ENCODE results near the gene PTBP3.
"Not testable (repeated sequence)": the region's sequence is repeated elsewhere in the genome, so short reads cannot be mapped to it uniquely, and the experiment has no call there.

PTBP3 gene

DNA sequence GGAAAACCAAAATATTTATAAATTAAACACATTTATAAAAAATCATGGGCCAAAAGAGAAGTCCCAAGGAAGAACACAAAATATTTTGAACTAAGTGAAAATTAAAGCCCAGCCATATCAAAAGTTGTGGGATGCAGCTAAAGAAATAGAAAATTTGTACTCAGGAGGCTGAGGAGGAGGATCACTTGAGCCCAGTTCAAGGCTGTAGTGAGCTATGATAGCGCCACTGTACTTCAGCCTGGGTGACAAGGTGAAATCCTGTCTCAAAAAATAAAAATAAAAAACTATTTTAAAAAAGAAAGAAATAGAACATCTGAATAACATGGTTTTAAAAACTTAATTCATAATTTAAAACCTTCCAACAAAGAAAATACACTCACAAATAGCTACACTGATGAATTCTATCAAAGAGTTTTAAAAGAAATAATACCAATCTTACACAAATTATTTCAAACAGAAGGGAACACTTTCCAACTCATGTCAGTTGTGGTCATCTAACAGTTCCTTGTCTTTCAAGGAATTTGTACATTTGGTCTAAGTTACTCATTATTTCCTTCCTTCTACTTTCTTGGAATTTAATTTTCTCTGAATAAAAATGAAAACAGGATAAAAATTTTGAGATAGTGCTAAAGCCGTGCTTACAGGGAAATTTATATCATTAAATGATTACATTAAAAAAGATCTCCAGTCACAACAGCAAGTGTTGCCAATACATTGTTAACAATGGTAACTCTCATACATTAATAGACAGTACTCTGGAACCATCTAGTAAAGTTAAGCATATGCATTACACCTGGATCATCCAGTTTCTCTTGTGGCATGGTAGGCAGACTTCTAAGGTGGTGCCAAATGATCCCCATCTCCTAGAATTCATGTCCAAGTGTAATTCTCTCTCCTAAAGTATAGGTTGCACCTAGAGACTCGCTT, 17.8 kb downstream of the PTBP3 start:
- DNase-seq: no peak

DNA sequence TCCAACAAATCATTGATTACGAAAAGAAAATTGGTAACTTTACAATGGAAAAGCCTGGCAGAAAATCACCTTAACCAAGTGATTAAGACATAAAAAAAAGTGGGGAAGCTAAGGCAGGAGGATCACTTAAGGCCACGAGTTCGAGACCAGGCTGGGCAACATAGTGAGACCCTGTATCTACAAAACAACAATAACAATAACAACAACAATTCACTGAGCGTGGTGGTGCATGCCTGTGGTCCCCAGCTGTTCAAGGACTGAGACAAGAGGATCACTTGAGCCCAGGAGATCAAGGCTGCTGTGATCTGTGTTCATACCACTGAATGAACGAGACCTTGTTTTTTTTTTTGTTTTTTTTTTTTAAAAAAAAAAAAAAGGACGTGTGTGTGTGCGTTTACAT, 21.3 kb downstream of the PTBP3 start:
- no peak for DNase-seq

DNA sequence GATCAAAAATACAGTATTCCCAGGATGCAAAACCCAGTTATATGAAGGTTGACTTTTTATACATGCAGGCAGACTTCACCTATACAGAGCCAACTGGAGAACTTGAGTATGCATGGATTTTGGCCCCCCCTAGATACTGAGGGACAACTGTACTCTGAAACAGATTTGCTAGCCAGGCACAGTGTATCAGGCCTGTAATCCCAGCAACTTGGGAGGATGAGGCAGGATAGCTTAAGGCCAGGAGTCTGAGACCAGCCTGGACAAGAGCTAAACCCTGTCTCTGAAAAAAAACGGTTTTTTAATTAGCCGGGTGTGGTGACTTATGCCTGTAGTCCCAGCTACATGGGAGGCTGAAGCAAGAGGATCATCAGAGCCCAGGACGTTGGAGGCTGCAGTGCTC, 21.9 kb downstream of the PTBP3 start:
- no peak for DNase-seq

DNA sequence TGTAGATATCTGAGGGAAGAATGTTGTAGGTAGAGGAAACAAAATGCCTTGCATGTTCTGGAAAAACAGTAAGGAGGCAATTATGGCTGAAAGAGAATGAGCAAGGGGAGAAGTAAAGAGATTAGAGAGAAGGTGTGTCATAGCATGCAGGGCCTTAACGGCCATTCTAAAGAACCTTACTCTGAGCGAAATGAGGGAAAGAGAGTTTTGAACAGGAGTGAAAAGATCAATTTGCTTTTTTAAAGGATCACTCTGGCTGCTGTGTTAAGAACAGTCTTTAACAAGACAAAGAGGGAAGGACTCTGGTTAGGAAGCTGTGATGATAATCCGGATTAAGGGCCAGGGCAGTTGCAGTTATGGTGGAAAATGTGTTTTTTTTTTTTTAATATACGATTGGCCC, 22.6 kb downstream of the PTBP3 start:
- DNase-seq: no peak

DNA sequence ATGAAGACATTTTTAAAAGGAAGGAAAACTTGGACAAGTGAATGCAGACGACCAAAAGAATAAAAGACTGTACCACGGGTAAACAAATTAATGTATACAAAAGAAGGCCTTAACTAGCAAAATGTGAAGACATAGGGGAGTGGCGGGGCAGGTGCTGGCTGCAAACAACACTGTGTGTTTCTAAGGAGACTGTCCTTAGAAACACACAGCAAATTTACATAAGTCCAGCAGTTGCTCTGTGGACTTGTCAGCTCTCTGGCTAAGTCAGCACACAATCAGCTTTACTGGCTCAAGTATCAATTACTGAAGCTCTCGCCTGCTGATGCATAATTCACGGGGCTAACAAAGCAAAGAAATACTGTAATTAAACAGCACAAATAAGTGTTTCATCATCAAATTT, 24.8 kb downstream of the PTBP3 start:
- DNase-seq: peak; percentile 83

DNA sequence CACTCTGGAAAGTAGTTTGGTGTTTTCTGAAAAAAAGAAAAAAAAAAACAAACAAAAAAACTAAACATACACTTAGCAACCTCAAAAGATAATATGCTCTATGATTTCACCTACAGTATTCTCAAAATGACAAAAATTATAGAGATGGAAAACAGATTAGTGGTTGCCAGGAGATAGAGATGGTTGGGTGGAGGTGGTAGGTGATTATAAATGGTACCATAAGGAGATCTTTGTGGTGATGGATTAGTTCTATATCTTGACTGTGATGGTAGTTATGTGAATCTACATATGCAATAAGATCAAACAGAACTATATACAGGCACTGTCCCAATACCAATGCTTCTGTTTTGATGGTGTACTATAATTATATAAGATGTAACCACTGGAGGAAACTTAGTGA, 32.0 kb downstream of the PTBP3 start:
- no peak for DNase-seq

DNA sequence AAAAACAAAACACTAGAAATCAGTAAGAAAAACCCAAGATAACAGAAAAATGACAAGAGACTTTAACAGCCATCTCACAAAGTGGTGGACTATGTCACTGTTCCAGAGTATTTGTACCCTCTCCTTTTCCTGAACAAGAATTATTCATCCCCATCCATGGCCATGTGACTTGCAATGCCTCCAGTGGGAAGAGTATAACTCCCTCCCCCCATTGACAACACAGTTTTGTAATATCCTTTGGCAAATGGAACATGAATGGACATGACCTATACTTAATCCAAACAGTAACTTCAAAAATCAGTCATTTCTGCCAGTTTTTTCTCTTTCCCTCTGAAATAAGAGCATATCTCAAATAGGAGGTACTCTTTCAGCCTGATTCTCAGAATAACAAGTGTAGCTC, 33.9 kb downstream of the PTBP3 start:
- no peak for DNase-seq

DNA sequence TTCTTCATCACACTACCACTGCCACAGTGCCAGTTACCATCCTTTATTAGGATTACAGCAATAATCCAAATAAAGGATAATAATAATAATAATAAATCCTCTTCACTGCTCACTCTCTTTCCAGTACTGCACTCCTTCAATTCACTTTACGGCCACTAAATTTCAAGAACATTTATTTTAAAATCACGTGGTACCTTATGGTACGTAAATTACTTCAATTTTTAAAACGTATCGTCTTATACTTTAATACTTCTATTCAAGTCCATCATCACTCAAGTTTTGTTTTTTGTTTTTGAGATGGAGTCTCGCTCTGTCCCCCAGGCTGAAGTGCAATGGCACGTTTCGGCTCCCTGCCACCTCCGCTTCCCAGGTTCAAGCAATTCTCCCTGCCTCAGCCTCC, 36.5 kb downstream of the PTBP3 start:
- no peak for DNase-seq

DNA sequence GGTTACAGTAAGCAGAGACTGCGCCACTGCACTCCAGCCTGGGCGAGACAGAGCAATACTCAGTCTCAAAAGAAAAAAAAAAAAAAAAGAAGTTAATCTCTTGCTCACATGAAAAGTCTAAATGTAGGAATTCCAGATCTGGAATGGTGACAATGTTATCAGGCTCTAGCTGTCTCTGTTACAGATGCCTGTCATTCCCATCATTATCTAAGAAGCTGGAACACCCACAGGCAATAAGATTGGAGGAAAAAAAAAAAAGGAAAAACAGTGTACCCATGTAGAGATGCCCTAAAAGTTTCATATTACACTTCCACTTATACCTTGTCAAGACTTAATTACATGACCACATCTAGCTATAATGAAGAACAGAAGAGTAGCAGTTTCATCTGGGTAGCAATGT, 38.2 kb downstream of the PTBP3 start:
- no peak for DNase-seq

DNA sequence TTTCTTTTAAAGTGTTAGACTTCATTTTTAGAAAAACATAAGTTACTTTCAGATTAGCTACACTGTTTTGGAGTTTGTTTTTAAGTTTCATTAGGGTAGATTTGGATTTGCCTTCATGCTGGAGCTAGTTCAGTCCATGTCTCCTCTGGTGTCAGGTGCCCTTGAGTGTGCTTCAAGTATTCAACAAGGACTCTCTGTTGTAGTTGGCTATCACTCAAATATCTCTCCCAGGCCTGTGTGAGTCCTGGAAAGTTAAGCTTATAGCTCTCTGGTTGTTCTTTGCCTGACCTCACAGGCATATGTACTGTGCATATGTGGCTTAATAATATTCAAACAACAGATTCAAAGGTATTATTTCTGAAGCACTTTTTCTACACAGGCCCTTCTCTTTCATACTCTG, 45.4 kb downstream of the PTBP3 start:
- DNase-seq: no peak

DNA sequence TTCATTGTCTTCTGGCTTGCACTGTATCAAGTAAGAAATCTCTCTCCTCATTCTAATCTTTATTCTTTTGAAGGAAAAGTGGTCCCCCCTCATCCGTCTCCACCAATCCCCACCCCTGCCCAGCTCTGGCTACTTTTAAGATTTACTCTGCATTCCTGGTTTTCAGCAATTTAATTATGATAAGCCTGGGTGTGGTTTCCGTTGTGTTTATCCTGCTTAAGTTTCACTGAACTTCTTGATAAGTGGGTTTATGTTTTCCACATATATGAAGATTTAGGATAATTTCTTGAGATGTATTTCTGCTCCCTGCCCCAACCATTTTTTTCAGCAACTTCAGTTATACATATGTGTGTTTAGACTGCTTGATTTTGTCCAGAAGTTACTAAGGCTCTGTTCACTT, 46.5 kb downstream of the PTBP3 start:
- DNase-seq: no peak

DNA sequence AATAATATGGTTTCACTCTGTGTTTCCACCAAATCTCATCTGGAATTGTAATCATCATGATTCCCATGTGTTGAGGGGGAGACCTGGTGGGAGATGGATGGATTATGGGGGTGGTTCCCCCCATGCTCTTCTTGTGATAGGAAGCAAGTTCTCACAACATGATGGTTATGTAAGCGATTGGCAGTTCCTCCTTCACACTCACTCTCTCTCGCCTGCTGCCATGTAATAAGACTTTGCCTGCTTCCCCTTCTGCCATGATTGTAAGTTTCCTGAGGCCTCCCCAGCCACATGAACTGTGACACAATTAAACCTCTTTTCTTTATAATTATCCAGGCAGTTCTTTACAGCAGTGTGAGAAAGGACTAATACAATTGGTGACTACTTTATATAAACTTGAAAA, 48.4 kb downstream of the PTBP3 start:
- DNase-seq: no peak

DNA sequence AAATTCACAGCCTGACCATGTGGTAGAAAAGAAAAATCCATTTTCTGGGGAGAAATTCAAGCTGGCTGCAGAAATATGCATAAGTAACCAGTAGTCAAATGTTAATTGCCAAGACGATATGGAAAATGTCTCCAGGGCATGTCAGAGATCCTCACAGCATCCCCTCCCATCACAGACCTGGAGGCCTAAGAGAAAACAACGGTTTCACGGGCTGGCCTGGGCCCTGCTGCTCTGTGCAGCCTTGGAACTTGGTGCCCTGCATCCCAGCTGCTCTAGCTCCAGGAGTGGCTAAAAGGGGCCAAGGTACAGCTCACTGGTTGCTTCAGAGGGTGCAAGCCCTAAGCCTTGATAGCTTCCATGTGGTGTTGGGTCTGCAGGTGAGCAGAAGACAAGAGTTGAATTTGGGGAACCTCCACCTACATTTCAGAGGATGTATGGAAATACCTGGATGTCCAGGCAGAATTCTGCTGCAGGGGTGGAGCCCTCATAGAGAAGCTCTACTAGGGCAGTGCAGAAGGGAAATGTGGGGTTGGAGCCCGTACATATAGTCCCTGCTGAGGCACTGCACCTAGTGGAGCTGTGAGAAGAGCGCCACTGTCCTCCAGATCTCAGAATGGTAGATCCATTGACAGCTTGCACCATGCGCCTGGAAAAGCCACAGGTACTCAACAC, 49.7 kb downstream of the PTBP3 start:
- no peak for DNase-seq

DNA sequence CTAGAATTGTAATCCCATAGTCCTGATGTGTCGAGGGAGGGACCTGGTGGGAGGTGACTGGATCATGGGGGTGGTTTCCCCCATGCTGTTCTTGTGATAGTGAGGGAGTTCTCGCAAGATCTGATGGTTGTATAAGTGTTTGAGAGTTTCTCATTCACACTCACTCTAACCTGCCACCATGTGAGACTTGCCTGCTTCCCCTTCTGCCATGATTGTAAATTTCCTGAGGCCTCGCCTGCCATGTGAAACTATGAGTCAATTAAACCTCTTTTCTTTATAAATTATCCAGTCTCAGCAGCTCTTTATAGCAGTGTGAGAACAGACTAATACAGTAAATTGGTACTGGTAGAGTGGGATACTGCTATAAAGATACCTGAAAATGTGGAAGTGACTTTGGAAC, 50.6 kb downstream of the PTBP3 start:
- not testable (repeated sequence) for DNase-seq

DNA sequence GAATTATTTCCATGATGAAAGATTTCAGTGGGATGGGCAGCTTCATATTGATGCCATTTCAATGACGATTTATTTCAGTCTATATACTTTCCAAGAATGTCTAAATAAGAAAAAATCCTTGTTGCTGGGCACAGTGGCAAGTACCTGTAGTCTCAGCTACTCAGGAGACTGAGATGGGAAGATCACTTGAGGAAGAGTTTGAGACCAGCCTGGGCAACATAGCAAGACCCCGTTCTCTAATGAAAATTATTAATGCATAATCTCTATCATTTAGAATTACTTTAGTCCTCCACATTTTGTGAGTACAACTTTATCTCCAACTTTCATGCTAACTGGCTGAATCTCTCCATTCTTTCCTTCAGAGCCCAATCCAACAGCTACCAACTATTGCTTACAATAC, 52.5 kb downstream of the PTBP3 start:
- no peak for DNase-seq

DNA sequence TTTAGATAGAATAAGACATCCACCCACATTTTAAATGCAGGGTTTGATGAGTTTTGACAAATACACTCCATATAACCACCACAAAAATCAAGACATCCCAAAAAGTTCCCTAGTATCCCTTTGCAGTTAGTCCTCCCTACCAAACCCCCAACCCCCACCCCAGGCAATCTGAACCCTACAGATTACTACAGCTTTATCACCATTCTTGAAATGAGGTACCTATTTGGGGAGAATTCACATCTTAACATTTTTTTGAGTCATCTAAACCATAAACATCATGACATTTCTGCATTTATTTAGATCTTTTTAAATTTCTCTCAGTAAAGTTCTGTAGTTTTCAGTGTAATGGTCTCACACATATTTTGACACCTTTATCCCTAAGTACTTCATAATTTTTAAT, 53.9 kb downstream of the PTBP3 start:
- DNase-seq: no peak

DNA sequence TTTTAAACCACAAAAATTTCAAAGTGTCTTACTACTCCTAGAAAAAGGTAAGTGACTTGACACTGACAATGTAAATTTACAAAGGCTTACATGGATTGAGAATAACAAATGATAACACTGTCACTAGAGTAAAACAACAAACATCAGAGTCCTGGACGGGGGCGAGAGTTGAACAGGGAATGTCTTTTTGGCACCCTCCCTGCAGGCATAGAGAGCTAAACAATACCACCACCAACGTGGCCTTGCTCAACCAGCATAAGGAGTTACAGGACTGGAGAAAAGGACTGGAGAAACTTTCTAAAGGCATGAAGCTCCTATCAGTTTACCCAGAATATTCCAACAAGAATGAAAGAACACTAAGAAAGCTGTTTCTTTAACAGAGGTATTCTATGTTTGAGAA, 55.3 kb downstream of the PTBP3 start:
- no peak for DNase-seq

DNA sequence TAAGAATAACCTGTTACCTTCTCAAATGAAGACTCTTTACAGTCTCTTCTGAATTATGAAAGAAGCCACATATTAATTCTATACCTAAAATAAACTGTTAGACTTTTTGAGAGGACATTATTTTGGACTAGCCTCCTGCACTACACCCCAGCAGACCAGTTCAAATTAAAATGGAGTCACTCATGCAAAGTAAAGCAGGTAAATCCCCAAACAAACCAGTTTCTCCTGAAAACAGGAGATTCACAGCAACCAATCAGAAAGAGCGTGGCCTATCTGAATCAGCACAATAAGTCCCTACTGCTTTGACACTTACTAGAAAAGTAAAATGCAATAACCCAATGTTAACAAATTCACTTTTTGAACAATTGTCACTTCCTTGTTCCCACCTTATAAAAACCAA, 58.8 kb downstream of the PTBP3 start:
- no peak for DNase-seq

DNA sequence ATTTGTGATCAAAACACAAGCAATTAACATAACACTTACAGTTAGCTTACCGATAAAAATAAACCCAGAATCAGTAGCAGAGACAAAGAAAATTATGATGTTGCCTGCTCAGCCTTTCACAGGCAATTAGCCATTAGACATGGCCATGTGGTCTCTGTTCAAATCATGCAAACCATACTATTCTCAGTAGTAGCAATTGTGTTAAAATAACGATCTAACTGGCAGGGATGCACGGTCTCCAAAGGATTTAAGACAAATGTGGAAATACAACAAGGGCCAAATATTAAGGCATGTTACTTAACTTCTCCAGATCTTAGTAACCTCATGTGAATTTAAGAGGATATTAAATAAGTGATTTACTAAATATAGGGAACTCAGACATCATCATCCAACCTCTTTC, 59.5 kb downstream of the PTBP3 start:
- DNase-seq: no peak

DNA sequence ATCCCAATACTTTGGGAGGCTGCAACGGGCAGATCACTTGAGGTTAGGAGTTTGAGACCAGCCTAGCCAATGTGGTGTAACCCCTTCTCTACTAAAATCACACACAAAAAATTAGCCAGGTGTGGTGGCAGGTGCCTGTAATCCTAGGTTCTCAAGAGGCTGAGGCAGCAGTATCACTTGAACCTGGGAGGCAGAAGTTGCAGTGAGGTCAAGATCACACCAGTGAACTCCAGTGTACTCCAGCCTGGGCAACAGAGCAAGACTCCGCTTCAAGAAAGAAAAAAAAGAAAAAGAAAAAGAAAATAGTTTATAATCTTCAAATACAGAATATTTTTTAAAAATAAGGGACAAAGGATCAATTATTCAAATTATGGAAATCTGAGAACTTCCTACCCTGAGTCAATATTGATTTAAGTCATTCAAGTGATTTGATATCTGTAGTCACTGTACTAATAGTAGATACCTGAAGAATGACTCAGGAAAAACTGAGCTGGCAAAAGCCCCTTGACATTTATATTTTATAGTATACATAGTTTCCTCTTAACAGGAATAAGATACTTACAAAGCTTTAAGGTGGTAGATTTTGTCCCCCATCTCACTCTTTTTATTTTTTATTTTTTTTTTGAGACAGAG, 61.8 kb downstream of the PTBP3 start:
- no peak for DNase-seq

DNA sequence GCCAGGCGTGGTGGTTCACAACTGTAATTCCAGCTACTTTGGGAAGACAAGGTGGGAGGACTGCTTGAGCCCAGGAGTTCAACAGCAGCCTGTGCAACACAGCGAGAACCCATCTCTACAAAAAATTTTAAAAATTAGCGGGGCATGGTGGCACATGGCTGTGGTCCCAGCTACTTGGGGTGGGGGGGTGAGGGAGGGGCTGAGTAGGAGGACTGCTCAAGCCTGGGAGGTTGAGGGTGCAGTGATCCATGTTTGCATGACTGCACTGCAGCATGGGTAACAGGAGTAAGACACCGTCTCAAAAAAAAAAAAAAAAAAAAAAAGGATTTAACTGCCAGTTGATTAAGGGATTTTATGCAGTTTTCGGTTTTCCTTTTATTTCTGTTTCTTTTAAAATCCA, 65.0 kb downstream of the PTBP3 start:
- DNase-seq: no peak

DNA sequence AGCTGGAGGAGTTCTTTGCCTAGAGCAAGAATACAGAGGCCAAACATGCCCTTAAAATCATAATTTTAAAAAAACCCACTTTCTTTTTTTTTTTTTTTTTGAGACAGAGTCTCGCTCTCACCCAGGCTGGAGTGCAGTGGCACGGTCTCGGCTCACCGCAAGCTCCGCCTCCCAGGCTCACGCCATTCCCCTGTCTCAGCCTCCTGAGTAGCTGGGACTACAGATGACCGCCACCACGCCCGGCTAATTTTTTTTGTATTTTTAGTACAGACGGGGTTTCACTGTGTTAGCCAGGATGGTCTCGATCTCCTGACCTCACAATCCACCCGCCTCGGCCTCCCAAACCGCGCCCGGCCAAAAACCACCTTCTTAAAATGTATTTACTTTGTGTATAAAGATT, 66.3 kb downstream of the PTBP3 start:
- not testable (repeated sequence) for DNase-seq

DNA sequence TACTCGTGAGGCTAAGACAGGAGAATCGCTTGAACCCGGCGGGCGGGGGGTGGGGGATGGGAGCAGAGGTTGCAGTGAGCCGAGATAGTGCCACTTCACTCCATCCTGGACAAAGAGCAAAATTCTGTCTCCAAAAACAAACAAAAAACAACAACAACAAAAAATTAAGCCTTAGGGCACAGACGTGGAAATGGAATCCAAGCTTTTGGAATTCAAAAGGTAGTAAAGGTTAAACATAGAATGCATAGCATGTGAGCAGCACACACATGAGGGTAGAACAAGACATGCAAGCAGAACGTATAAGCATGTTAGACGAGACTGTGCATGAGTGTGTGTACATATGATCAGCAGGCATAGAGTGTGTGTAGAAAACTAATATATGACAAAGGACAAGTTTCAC, 68.0 kb downstream of the PTBP3 start:
- DNase-seq: no peak

DNA sequence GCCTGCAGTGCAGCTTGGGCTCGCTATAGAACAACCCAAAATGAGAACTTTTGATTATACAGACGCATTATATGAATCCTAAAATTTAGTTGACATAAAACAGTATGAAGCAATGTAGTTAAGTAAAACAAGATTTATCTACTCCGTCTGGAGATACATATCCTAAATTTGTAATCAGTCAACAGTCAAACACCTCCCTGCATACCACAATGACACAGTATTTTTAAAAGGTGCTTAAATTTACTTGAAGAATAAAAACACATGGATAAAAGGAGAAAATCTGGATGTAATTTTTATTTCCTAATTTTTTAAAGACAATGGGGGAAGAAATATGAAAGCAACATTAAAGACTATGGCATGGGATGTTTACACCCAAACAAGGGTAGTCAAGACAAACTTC, 70.8 kb downstream of the PTBP3 start:
- DNase-seq: no peak
